Measurements from ENCODE around the gene OR2M5.

Gene OR2M5

GRCh38 chr1:248174521-248174920, 29.6 kb downstream of the OR2M5 start, which contains the start of gene OR2M2:
OR2M2 (plus strand) TSS chr1:248174821; CDS start chr1:248179986, 5,165 bp downstream.
- in situ Hi-C loops (cut with MboI; ENCODE audit: low sequenced_read_pairs): no loop called here
- DNase-seq (ENCODE audit: low spot score in 2 of 2): no peak
- H3K27me3 ChIP-seq (ENCODE audit: low read depth): no peaks in the 10 kb centered on the region
- no peaks in the 10 kb centered on the region for H3K9me3 ChIP-seq
- no peaks in the 10 kb centered on the region for H3K4me1 ChIP-seq
- no peak within 1 kb of the TSS for H3K4me3 ChIP-seq
- no peaks in the 10 kb centered on the region for H3K36me3 ChIP-seq (replicated peaks)

GRCh38 chr1:248183996-248184395, 39.0 kb downstream of the OR2M5 start:
- H3K27me3 ChIP-seq (ENCODE audit: low read depth): no peaks in the 10 kb centered on the region
- no peaks in the 10 kb centered on the region for H3K4me1 ChIP-seq
- in situ Hi-C loops (cut with MboI; ENCODE audit: low sequenced_read_pairs): no loop called here
- DNase-seq (ENCODE audit: low spot score in 2 of 2): no peak
- H3K9me3 ChIP-seq: no peaks in the 10 kb centered on the region
- H3K36me3 ChIP-seq (replicated peaks): no peaks in the 10 kb centered on the region
- H3K4me3 ChIP-seq: no peak overlapping the region

- in situ Hi-C loops (cut with MboI; ENCODE audit: low sequenced_read_pairs): no loop called here
- no peaks in the 10 kb centered on the region for H3K36me3 ChIP-seq (replicated peaks)
- DNase-seq (ENCODE audit: low spot score in 2 of 2): no peak
- no peaks in the 10 kb centered on the region for H3K9me3 ChIP-seq
- H3K4me1 ChIP-seq: no peaks in the 10 kb centered on the region
- no peak overlapping the region for H3K4me3 ChIP-seq
- H3K27me3 ChIP-seq (ENCODE audit: low read depth): no peaks in the 10 kb centered on the region
These were observed 42.4 kb downstream of the OR2M5 start for GRCh38 chr1:248187363-248187762.

- no peaks in the 10 kb centered on the region for H3K36me3 ChIP-seq (replicated peaks)
- H3K4me3 ChIP-seq: no peak overlapping the region
- in situ Hi-C loops (cut with MboI; ENCODE audit: low sequenced_read_pairs): no loop called here
- no peaks in the 10 kb centered on the region; the same call in 1 of the 2 replicates for H3K9me3 ChIP-seq
- DNase-seq (ENCODE audit: low spot score in 2 of 2): no peak
- H3K4me1 ChIP-seq: no peaks in the 10 kb centered on the region
- H3K27me3 ChIP-seq (ENCODE audit: low read depth): no peaks in the 10 kb centered on the region
These were observed 44.1 kb downstream of the OR2M5 start for GRCh38 chr1:248189026-248189425.

- H3K36me3 ChIP-seq (replicated peaks): no peaks in the 10 kb centered on the region
- no peak for DNase-seq (ENCODE audit: low spot score in 2 of 2)
- in situ Hi-C loops (cut with MboI; ENCODE audit: low sequenced_read_pairs): no loop called here
- H3K4me1 ChIP-seq: no peaks in the 10 kb centered on the region
- H3K27me3 ChIP-seq (ENCODE audit: low read depth): no peaks in the 10 kb centered on the region
- H3K4me3 ChIP-seq: no peak overlapping the region
- no peaks in the 10 kb centered on the region; the same call in 1 of the 2 replicates for H3K9me3 ChIP-seq
These were observed 49.2 kb downstream of the OR2M5 start for GRCh38 chr1:248194117-248194516.
